ENCODE results near the gene FANCC.

Gene FANCC

DNA sequence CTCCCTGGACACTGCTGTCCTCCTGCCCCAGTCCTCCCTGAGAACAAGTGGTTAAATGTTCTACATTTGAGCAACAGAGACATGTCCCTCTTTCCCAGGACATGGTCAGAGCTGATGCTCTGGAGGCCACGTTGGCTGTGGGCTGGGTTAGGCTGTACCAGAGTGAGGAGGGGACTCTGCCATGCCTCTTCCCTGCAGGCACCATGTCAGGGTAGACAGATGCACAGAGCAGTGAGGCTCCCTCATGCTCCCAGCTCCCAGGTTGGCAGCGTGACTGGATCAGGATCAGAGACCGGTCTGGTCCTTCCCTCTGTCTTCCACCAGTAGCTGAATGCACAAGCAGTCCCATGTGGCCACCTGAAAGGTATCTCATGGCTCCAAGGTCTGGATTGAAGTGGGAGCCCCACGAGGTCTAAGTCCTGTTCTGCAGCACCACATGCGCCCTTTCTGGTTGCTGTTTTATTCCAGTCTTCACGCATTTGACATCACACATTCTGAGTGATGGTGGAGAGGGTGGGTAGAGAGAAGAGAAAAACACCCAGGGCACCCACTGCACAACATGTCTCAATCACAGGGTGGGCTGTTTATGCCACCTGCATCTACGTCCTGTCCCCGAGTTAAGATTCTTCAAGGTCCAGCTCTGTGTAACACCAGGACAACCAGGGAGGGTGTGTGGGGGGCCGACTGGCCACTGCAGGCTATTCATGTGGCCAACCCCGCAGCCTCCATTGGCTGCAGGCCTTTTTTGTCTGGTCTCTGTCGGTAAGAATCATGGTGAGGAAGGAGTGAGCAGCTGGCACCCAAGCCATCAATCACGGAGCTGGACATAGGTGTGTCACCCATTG is 204.9 kb downstream of the FANCC start:
- DNase-seq, result no peak

GRCh38 chr9:95111716-95112115 is 205.8 kb downstream of the FANCC start:
- no peak for DNase-seq

DNA sequence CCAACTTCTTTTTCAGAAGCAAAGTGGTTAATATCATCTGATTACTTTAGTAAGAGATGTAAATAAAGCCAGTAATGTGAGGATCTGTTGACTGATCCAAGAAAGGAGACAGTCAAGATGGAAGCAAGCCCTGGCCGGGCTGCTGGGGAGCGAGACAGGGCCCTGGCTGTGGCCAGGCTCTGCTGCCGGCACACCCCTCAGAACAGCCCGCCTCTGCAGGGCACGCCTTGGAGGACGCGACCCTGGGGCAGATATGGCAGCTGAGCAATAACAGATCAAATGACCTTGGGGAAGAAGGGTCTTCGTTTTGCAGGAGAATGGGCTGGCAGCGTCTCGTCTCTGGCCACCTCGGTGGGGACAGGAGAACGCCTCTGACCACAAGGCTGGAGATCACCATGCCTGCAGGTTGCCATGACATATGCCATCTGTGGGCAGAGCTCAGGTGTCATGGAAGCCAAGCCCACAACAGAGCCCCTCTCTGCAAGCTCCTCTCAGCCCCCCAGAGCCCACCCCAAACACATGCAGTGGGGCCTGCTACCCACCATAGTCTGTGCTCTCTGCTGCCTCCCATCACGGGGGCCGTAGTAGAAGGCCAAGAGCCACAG is 206.5 kb downstream of the FANCC start:
- no peak for DNase-seq

DNA sequence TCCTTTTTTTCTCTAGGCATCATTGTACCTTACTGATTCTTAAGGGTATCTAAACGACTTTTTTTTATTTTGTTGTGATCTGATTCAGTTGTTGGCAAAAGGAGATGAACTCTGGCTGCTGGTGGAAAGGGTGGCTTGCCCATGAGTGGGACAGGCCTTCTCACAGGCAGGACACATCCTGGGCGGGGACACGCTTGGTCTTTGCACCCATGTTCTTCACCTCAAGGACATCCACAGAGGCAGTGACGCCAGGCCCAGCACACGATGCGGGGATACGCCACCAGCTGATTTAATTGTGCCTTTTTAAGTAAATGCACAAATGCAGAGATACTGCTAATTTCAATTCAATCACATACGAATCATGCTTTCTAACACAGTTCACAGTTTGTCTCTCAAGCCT is 208.1 kb downstream of the FANCC start:
- DNase-seq, result no peak

DNA sequence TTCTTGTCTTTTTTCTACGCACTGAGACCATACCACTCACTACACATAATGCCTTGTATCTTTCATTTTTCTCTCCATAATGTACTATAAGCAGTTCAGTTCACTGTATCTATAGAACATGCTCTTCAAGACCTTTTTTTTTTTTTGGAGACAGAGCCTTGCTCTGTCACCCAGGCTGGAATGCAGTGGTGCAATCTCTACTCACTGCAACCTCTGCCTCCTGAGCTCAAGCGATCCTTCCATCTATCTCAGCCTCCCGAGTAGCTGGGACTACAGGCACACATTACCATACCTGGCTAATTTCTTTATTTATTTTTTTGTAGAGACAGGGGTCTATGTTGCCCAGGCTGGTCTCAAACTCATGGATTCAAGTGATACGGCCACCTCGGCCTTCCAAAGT is 208.7 kb downstream of the FANCC start:
- DNase-seq, result no peak

DNA sequence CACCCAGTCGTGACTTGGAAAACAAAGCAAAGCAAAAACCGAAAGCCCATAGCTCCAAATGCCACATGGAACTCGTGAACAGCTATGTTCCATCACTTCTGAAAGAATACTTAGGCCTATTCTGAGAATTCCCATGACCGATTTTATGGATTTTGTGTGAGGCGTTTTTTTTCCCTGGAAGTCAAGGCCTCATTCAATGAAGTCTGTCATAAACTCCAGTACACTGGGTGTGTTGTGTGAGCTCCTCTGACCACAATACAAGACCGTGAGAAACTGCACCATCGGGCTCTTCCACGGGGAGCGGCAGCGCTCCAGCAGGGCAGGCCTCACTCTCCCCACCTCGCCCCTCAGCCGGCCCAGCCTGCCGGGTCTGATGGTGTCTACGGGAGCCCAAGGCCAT is 209.5 kb downstream of the FANCC start:
- DNase-seq, result no peak

GRCh38 chr9:95107001-95107749 is 210.3 kb downstream of the FANCC start:
- DNase-seq, result no peak

DNA sequence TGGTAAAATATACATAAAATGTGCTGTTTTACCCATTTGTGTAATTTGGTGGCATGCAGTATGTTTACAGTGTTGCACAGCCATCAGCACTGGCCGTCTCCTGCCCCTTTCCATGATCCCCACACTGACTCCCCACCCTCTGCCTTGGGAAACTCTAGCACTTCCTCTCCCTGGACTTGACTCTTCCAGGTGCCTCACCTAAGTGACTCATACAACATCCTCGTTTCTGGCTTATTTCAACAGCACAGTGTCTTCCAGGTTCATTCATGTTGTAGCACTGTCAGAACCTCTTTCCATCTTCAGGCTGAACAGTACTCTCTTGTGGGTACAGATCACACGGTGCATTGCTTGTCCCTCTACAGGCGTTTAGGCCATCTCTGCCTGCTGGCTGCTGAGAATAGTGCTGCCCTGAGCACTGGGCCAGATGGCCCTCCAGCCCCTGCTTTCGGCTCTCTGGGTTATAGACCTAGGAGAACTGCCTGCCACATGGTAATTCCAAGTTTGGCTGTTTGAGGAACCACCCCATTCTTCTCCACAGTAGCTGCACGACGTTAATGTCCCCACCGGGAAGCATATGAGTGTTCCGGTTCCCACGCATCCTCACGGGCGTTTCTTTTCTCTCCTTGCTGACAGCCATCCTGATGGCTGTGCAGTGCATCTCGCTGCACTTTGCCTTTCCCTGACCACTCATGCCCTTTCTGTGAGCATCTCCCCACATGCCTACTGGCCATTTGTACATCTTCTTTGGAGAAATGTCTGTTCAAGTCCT is 211.8 kb downstream of the FANCC start:
- no peak for DNase-seq

DNA sequence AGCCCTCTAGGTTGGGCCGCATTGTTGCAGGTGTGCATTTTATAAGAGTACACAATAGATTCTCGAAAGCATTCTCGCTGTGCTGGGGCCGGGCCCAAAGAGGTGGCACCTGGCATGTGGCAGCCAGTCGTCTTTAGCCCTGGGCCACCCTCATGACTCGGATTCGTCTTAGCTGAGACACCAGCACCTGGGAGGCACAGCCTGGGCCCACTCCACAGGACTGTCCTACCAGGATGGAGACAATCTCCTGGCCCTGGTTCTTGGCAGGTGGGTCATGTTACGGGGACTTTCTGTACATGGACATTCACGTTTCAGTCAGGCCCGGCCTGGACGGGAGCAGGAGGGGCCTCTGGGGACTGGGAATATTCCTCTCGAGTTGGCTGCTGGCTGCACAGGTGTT is 212.5 kb downstream of the FANCC start:
- DNase-seq, result no peak

GRCh38 chr9:95104581-95104960 is 212.9 kb downstream of the FANCC start:
- DNase-seq, result no peak

DNA sequence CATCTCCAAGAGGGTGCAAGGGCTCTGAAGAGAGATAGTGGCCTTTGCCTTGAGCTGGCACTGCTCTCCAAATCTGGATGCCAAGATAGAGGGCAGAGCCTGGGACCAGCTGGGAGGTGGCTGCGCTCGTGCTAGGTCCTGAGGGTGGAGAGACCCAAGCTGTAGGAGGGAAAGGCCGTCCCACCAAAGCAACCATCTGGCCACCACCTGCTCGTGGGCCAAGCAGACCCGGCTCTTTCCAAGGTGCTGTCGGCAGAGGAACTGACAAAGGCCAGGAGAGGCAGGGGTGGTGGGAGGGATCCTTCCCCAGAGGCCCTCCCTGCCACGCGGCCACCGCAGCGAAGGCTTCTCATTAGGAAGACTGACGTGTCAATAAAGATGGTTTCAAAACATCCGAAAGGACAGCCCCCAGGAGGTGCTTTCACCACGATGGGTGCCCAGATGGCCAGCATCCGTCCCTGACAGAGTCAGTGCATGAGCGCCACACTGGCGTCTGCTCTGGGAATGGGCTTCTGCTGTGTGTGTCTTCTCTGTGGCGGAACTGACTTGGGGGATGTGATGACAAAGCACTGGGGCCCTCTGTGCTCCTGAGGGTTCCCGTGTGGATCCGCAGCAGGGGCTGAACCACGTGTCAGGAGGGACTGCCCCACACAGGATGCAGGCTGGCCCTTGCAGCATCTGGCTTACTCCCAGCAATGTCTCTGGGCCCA is 213.5 kb downstream of the FANCC start:
- DNase-seq, result no peak

DNA sequence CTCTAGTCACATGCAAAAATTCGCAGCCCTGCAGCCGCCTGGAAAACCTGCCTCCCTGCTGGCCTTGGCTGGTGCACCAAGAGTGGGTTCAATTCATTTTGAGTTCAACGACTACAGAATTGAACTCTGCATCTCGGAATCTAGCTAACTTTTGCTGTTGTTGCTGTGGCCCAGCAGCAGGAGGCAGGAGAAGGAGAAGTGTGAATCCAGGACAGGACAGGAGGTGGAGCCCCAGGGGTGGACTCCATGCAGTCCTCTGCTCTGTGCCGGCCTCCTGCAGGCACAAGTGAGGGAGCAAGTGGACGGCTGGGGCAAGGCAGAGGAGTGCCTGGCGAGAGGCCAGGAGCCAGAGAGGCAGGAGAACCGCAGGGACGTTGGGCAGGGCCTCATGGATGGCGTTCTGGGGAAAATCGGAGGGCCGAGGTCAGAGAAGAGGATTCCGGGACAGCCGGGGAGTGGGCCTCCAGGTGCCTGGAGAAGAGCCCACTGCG is 214.2 kb downstream of the FANCC start:
- DNase-seq, result no peak

- DNase-seq, result no peak
Observed at GRCh38 chr9:95102572-95102971, 214.9 kb downstream of the FANCC start.

GRCh38 chr9:95102001-95102433 is 215.5 kb downstream of the FANCC start:
- DNase-seq, result no peak

- DNase-seq, result no peak
Observed at GRCh38 chr9:95101326-95101725, 216.2 kb downstream of the FANCC start.

GRCh38 chr9:95100071-95100627 is 217.4 kb downstream of the FANCC start:
- no peak for DNase-seq

DNA sequence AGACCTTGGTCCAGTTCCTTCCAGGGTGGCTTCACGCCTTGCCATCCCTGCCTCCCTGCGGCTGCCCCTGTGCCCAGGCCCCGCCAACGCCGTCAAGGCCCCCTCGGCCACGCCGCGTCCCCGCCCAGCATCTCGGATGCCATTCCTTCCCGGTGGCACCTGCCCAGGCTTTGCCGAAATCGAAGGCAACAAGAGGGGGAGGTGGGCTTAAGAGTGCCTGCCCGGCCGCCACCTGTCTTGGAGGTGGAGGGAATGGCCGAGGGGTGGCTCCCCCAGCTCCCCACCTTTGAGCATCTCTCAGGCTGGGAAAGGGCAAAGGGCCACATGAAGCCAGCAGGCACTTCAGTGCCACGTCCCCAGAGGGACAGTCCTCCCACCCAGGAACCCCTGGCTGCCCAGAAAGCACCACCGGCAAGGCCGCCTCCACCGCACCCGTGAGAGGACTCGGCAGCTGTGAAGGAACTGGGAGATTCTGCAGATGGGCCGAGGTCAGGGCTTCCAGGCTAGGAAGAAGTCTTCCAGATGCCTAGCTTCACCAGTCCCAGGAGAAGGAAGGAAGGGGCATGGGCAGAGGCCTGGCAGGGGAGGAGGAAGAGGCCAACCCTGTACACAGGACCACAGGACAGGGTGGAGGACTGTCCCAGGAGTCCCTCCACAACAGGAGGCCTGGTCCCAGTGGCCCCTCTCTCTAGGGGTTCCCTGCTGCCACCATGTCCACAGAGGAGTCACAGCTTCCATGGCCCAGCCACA is 218.0 kb downstream of the FANCC start:
- DNase-seq, result no peak

DNA sequence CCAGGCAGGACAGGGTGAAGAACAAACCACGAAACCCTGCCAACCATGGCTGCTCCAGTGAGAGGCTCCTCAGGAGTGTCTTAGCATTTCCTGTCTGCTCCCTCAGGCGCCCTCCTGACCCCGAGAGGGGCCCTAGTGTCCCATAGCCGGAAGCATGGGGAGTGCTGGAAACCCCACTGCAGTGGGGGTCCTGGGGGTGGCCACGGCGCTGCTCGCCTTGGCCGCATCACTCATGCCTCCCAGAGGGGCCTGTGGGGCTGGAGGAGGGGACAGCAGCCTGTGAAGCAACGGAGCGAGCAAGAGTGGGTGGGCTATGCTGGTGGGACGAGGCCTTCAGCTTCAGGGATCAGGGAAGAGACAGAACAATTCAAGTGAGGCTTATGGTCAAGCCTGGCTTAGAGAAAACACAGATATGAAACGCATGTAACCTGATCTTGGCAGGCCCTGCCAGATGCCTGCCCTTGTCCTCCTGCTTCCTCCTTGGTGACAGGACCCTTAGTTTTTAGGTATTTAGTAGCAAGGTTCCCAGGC is 219.1 kb downstream of the FANCC start:
- no peak for DNase-seq

DNA sequence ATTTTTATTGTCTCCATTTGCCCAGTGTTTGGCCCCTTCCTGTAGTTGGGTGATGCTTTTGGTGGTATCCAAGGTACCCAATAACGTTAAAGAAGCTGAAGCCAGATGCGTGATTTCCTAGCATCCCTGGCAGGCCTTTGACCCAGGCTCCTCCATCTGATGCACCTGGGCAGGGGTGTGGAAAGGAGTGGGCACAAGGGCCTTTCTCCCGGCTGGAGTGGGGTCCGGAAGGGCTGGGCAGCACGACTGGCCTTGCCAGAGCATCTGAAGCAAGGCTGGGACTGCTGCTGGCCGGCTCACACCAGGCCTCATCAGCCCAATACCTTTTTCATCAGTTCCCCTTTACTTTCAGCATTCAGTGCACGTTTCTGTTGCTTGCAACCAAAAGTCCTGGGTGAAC is 220.2 kb downstream of the FANCC start:
- no peak for DNase-seq

- no peak for DNase-seq
Observed at GRCh38 chr9:95096807-95097206, 220.7 kb downstream of the FANCC start.

DNA sequence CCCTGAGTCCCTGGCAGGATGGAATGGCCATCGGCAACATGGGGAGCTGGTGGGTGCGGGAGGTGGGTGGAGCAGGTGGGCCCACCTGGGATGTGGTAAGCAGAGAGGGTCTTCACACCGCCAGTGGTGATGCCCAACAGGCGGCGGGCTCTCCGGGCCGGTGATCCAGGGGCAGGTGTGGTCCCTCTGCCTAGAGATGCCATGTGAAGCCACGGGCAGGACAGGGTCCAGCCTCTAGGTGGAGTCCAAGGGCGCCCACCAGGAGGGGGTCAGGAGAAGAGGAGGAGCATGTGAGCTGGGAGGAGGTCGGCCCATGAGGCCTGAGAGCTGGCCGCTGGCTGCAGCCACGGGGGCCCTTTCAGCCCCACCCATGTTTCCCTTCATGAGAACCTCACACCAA is 221.1 kb downstream of the FANCC start:
- DNase-seq, result no peak

All from stimulated activated CD4-positive, alpha-beta T cell treated with anti-CD3 and anti-CD28 coated beads, Interleukin-1b, Interleukin-23, amount 100 ng/mL, for 48 hours (primary cell).